ENCODE measurements around the gene SMYD3.

- TF ChIP-seq EP300 (IDR thresholded peaks at IDR 0.05) (no peak), CTCF (IDR thresholded peaks at IDR 0.05) (no peak)
These were observed 360.1 kb downstream of the SMYD3 start for GRCh38 chr1:246146804-246147523.
